GM19438 (cell line): ENCODE data around the gene SIRPB1.
"Not testable (repeated sequence)": the region's sequence is repeated elsewhere in the genome, so short reads cannot be mapped to it uniquely, and the experiment has no call there.

Source experiments
- ATAC-seq: cut with Tn5 transposase; IDR thresholded peaks from one replicate; pipeline ENCODE4 v1.9.1; 2021; ENCODE audit warnings: low read depth; ENCODE audit not compliant: unreplicated experiment

The SIRPB1 gene

GRCh38 chr20:1608678-1609347 is 11.0 kb downstream of the SIRPB1 start:
- ATAC-seq: not testable (repeated sequence)

GRCh38 chr20:1600736-1601135 is 19.1 kb downstream of the SIRPB1 start:
- ATAC-seq: no peak

GRCh38 chr20:1595333-1595732 is 24.5 kb downstream of the SIRPB1 start:
- no peak for ATAC-seq

GRCh38 chr20:1588533-1589460 is 31.0 kb downstream of the SIRPB1 start:
- ATAC-seq: no peak

GRCh38 chr20:1587781-1588532 is 31.9 kb downstream of the SIRPB1 start:
- no peak for ATAC-seq

- no peak for ATAC-seq
Observed at GRCh38 chr20:1579488-1579887, 40.3 kb downstream of the SIRPB1 start.

GRCh38 chr20:1577906-1578305 is 41.9 kb downstream of the SIRPB1 start:
- no peak for ATAC-seq

GRCh38 chr20:1577313-1577712 is 42.5 kb downstream of the SIRPB1 start:
- not testable (repeated sequence) for ATAC-seq

GRCh38 chr20:1576641-1577040 is 43.2 kb downstream of the SIRPB1 start:
- no peak for ATAC-seq

GRCh38 chr20:1576003-1576402 is 43.8 kb downstream of the SIRPB1 start:
- ATAC-seq: not testable (repeated sequence)

GRCh38 chr20:1571583-1571982 is 48.2 kb downstream of the SIRPB1 start:
- not testable (repeated sequence) for ATAC-seq
